GM18502 (cell line): ENCODE data around the gene MUC2.

Experiments used
- ATAC-seq: cut with Tn5 transposase; IDR thresholded peaks from one replicate; pipeline ENCODE4 v1.9.1; 2021; ENCODE audit warnings: mild to moderate bottlenecking; ENCODE audit not compliant: unreplicated experiment, poor library complexity

The MUC2 gene

DNA sequence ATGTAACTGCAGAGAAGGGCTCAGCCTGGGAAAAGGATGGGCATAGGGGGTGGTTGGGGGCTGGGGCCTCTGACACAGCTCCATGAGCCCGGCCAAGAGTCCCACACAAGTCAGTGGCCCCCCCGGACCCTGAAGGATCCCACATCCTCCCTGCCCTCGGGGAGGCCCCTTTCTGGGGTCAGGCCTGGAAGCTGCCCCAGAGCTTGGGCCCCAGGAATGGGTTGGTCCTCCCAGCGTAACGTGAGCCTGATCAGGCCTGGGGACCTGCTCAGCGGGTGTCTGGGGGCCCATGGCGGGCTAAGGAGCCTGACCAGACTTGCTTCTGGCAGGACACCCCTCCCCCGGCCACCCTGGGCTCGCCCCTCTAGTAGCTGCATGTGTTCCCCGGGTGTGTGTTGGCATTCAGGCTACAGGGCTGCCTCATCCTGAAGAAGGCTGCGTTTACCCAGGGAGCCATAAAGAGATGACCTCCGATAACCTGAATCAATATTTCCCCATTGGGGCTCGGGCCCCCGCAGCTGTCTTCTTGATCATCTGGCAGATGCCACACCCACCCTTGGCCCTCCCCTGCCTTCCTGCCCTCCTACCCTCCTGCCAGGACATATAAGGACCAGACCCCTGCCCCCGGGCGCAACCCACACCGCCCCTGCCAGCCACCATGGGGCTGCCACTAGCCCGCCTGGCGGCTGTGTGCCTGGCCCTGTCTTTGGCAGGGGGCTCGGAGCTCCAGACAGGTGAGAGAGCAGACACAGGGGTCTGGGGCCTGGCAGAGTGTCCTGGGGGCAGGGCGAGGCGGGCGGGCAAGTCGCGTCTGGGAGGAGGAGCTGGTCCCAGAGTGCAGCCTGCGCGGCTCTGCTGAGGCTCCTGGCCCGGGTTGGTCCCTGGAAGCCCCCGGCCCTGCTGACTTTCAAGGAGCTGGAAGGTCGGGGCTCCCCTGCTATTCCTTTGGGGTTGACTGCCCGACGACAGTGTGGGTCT is at the start of gene MUC2:
MUC2 (plus strand) TSS at position 631 of the 978 bp plus-strand sequence.
- ATAC-seq = no peak

DNA sequence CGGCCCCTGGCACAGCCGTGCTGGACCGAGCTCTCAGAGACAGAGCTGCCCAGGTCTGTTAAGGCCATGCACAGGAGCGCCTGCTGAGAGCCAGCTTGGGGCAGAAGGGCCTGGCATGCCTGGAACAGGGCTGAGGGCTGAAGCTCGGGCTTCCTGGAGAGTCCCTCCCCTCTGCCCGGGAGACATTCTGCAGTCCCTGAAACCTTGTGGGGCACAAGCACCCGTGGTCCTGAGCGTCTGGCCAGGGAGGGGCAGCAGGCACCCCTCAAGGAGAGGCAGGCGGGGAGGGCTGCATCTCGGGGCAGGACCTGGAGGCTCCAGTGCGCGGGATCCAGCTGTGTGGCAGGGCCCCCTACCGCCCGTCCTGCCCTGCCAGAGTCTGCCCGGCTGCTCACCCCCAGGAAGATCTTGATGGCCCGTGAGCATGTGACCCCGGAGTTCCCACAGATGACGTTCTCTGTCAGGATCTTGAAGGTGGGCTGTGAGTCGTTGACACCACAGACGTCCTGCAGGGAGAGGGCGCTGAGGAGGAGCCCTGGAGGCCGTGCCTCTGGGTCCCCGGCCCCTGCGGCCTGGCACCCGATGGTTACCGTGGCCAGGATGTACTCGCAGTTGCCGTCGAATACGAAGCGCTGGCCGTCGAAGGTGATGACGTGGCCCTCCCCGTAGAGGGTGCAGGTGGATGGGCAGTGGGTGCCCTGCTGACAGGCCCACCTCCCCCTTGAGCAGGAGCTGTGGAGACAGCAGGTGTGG is 49.1 kb upstream of the MUC2 start:
- no peak for ATAC-seq

DNA sequence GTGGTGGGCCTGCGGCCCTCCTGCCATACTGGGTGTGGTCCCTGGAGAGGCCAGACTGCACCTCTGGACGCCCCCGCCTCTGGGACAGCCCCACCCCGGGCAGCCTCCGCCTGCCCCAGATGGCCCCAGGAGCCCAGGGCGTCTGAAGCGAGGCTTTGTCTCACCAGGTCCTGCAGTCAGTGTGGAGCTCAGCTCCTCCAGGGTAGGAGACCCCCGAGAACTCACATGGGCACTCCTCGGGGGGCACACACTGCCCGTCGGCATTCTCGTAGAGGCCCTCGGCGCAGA is 48.6 kb upstream of the MUC2 start:
- ATAC-seq = no peak

DNA sequence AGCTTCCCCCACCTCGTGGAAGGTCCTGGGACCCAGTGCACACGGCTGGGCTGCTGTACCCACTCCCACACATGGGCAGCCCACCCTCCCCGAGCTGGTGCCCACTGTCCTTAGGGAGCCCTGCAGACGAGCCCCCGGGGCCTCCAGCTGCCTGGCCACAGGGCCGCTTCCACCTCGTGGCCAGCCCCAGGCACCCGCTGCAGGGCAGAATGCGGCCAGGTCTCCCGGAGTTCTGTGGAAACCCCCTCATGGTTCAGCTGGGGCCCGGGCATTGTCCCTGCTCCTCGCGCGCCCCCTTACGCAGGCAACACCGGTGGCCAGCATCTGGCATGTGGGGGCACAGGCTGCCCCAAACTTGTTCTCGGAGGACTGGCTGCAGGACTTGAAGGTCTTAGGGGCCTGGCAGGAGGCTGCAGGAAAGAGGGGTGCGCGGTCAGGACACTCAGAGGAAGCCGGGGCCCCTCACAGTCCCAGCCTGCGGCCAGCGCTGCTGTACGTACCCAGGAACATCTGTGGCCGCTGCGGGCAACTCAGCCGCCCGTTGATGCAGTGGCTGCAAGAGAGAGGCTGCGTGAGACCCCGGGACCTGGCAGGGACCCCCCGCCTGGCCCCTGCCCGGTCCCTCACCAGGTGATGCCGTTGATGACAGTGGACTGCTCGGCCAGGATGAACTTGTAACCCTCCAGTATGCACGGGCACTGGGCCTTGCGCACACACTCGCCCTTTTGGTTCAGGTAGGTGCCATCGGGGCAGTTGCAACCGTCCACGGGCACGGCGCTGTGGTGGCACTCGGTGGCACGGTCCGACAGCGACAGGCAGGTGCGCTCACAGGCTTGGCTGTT is 47.8 kb upstream of the MUC2 start:
- ATAC-seq = no peak

DNA sequence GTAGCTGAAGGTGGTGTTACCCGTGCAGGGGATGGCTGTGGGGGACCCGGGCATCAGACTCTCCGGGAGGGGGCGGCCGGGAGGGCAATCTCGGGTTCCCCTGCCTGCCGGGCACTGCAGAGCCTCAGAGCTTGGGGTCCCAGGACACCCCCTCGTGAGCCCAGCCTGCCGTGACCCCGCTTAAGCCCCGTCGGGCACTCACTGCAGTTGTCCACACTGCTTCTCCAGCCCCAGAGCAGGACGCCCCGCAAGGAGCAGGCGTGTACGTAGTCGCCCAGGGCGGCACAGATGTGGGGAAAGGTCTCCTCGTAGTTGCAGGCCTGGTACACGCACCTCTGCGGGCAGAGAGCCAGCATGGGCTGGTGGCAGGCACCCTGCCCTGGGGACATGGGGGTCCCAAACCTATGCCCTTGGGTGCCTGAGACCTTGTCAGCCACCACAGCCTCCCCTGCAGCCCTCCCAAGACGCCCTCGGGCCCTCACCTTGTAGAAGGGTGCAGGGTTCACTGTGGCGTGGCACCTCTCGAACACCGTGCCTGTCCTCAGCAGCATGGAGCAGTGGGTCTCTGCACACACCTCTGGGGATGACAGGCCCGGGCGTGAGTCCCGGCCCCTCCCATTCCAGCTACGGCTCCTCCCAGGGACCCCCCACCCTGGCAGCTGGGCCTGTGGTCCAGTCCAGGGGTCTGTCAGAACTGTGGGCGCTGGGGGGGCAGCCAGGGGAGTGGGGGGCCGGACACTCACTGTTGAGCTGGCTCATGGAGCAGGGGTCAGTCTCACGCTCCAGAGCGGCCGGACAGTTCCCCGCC is 47.0 kb upstream of the MUC2 start:
- no peak for ATAC-seq

DNA sequence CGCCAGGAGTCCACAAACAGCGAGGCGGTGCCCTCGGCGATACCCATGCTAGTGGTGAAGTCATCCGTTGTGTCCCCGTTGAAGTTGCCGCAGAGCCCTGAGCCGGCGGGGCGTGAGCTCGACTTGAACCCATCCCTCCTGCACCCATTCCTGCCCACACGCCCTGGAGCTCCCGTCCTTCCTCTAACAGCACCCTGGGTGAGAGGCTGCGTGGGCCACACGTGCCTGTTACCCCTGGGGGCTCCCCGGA is 46.5 kb upstream of the MUC2 start:
- no peak for ATAC-seq

DNA sequence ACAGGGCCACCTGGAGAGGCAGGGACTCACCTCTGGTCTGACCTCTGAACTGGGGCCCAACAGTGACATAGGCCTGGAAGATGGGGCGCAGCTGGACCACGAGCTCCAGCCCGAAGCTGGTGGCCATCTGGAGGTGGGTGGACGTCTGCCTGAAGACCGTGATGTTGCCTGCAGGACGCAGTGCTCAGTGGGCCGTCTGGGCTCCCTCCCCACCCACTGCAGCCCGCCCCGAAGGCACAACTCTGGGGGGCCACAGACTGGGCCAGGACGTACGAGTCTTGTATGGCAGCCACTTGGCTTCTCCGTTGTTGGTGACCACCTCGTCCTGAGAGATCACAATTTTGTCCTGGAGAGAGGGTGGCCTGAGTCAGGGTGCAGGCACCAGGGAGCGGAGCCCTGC is 46.1 kb upstream of the MUC2 start:
- ATAC-seq = no peak

DNA sequence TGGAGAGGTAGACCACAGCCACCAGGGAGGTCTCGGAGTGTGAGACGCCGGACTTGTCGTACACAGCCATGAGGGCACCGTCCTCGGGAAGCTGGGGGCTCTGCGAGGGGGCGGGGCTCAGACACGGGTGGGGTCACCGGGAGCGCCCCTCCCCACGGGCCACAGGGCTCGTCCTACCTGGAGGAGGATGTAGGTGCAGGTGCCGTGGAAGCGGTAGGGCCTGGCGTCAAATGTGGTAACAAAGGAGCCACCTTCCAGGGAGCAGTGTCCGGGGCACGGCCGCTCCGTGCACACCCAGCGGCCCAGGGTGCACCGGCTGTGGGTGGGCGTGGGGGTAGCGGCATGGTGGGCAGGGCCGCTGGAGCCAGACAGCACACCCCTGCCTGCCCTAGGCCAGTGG is 45.6 kb upstream of the MUC2 start:
- ATAC-seq = no peak

DNA sequence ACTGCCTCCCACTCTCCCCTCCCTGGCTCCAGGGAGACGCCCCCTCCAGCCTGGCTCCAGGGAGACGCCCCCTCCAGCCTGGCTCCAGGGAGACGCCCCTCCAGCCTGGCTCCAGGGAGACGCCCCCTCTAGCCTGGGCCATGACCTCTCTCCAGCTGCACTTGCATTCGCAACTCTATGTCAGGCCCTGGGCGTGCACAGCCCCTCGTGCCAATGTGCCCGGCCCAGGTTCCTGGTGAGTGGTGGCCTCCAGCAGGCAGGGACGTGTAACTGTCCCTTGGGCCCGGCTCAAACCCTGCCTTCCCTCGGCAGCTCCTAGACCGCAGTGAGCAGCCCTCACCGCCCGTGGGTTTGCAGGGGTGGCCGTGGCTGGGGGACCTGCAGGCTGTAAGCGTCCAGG is 45.0 kb upstream of the MUC2 start:
- ATAC-seq = no peak

DNA sequence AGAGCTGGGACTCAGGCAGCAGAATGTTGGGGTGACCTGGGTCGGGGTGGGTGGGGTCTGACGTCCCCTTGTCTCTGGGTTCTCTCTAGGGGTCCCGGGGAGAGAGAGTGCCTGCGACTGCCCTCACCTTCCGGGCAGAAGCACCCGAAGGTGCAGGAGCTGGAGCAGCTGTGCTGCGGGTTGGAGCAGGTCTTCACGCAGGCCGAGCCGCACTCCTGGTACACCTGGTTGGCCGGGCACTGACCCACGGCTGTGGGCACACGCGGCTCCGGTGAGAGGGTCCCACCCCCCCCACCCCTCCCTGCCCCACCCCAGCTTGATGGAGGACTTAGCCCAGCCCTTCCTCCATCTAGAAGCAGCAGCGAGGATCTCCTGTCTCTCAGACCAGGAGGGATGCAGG is 44.6 kb upstream of the MUC2 start:
- ATAC-seq = no peak

DNA sequence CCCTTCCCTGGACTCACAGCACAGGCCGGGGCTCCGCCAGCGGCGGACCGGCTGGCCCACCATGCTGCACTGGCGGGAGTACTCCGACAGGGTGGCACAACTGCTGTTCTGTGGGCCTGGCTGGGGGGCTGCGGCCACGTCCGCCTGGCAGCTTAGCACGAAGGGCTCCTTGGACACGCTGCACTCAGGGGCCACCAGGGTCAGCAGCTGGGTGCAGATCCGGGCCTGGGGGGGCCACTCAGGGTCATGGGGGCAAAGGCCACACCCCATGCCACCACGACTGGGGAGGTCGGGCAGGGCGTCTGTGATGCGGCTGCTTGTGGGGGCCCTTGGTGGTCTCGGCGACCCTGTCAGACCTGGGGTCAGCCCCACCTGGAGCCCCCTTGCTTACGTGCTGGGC is 44.1 kb upstream of the MUC2 start:
- ATAC-seq = no peak

DNA sequence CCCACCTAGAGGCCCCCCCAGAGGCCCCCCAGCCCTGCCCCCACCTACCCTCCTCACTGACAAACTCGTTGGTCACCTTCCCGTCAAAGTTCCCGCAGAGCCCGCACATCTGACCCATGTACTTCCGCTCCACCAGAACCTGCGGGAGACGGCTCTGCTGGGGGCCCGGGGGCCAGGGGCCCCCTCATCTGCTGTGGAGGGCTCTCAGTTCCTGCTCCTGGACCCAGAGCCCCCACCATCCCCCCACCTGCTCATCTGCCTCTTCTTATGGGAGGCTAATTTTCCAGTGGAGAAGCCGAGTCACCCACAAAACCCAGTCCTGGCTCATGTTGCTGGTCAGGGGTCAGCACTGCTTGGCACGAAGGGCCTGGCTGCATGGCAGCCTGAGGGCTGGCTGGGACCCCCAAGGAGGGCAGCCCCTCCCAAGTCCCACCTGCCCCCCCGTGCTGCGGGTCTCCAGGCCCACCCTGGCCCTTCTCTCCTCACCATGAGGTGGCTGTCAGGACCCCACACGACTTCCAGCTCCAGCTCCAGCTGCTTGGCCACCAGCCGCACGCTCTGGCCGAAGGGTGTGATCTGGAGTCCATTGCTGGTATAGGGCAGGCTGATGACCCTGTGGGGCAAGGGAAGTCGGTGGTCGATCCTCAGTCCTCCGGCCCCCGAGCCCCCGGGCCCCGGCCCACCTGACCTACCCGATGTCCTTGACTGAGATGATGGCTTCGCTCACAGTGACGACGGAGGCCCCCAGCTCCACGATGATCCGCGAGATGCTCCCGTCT is 43.4 kb upstream of the MUC2 start:
- ATAC-seq = no peak

DNA sequence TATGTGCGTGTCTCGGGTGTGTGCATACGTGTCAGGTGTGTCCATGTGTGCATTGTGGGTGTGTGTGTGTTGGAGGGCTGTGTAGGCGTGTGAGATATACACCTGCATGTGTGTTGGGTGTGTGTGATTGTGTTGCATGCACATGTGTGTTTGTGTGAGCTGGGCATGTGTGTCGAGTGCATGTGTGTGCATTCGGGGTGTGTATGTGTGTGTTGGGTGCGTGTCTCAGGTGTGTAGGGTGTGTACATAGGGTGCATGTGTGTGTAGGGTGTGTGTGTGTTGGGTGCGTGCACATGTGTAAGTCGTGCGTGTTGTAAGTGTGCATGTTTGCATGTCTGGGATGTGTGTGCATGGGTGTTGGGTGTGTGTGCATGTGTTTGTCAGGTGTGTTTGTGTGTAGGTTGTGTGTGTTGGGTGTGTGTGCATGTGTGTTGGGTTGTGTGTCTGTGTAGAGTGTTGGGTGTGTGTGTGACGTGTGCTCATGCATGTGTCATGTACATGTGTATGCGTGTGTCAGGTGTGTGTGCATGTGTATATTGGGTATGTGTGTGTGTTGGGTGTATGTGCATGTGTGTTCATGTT is 42.3 kb upstream of the MUC2 start:
- ATAC-seq = no peak

DNA sequence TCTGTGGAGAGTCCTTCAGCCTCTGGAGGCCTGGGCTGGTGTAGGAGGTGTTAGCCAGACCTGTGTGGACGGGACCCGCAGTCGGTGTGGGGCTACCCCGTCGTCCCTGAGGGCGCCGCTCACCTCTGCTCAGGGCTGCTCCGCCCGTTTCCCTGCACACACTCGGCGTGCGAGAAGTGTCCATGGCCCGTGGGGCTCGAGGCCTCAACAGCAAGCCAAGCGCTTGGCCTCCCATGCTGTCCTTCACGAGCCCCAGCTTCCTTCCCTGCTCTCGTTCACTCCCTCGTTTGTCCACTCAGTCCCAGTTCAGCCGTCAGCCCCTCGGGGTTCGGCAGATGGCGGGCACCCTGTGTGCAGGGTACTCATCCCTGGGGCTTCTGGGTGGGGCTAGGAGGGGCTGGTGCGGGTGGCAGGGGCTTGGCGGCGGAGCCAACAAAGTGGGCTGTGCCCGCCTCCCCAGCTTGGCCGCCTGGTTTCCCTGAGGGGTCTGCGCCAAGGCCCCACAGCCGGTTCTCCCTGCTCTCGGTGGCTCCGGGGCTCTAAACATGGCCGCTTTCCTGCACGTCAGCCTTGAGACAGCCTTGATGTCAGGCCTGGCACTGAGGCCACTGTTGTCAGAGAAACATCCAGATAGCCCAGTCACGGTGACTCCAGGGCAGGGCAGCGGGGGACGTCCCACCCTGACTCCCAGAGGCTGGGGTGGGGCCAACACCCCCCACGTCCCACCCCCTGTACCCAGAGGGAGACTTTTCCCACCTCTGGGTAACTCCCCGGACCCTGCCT is 41.5 kb upstream of the MUC2 start:
- ATAC-seq = no peak

DNA sequence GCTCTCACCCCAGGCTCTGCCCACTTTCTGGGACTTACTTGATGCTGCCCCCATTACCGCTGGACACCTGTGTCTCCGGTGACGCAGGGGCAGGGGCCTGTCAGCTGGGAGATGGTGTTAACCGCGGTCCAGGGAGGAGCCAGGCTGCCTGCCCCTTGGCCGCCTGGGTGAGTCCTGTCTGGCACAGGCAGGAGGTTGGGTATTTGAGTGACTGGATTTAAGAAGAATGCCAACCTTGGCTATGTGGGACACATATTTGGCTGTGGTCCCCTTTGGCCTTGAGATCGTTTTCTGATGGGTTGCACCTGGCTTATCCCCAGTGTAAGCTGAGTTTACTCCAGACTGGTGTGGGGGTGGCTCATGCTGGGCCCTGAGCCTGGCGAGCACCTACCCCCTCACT is 40.7 kb upstream of the MUC2 start:
- no peak for ATAC-seq

DNA sequence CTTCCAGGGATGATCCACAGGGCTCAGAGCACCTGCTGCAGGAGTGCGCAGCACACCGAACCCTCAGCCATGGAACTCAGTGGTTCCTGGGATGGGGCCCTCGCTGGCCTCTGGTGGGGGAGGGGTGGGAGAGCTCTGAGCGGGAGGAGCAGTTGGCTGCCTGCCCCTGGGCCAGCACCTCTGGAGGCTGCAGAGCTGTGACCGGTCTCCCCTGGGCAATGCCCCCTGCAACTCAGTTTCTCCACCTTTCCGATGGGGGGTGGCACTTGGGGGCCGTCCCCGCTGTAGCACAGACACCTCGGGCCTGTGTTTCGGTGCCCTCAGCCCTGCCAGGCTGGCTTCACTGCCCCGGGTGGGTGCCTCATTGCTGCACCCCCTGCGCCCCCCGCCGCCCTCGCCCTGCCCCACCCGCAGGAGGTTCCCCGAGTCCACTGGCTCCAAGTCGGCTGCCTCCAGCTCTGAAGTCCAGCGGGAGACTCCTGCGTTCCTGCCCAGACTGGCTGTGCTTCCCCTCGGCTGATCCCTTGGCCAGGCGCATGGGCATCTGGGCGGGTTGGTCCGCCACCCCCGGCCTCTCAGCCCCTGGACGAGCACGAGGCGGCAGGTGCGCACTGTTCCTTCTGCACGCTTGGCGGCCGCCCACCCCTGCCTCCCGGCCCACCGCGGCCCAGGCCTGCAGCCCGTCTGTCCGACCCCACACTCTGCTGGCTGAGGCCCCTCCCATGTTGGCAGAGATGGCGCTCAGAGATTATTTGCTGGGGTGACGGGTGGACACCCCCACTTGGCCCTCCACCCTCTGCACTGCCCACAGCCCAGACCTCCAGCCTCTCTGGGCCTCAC is 40.0 kb upstream of the MUC2 start:
- no peak for ATAC-seq

DNA sequence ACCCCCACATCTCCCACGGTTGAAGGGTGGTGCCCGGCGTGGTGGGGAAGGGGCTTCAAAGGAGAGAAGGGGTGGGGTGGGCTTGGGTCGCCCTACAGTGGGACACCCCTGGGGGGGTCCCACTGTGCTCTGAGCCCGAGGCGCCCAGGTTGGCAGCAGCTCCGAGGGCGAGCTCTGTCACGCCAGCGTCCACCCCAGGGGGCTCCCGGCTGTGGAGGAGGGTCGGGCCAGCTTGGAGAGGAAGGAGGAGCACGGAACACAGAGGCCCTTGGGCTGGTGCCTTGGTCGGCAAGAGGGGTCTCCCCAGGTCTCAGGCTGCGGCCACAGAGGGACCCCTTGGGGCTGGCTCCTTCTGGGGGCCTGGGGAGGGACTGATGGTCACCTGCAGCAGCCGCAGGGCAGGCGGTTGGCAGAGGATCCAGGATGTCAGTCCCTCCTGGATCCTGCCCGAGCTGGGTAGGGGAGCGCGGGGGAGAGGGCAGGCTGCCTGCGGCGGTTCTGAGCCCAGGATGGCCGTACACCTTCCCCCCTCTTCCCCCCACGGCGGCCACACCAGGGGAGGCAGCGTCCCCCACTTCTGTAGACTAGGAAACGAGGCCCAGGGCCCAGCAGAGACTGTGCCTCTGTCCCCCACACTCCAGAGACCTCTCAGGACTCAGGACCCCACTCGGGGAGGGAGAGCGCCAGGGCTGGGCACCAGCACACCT is 38.9 kb upstream of the MUC2 start:
- ATAC-seq = no peak
